ENCODE measurements around the gene SOX9.

- no peak for TF ChIP-seq CTCF (IDR thresholded peaks at IDR 0.05 in 4 of 5, conservative IDR thresholded peaks at IDR 0.05 in 1 of 5)
- no peak for TF ChIP-seq POLR2A (IDR thresholded peaks at IDR 0.05)
Observed at GRCh38 chr17:72113751-72114150, 7.1 kb upstream of the SOX9 start.
